ENCODE results near the gene SLC45A2. TPM values are rescaled to one million over a fixed set of nuclear protein-coding genes. Genes with fewer than 3 reads are reported as not detected.
"Not testable (repeated sequence)": the region's sequence is repeated elsewhere in the genome, so short reads cannot be mapped to it uniquely, and the experiment has no call there.

SLC45A2 gene
- total and polyA plus RNA-seq, 2 of the 8 experiments (the other 6 are each of a cell fraction or from before 2014, with no cell fraction given), result 0.09 TPM; not detected in 1

DNA sequence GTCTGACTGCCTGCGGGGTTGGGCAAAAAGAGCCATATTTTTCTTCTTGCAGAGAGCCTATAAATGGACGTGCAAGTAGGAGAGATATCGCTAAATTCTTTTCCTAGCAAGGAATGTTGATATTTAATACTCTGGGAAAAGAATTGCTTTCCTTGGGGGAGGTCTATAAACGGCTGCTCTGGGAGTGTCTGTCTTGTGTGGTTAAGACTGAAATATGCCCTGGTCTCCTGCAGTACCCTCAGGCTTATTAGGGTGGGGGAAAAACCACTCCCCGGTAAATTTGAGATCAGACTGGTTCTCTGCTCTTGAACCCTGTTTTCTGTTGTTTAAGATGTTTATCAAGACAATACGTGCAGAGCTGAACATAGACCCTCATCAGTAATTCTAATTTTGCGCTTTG is 78.2 kb downstream of the SLC45A2 start:
- H3K36me3 ChIP-seq (ENCODE audit: control insufficient read depth in 2 of 4, insufficient read depth in 4 of 4, low read length in 3 of 4); H4K20me1 ChIP-seq (replicated peaks in 1 of 2; ENCODE audit: control insufficient read depth in 1 of 2, insufficient read depth in 2 of 2, low read length in 2 of 2); DNase-seq (ENCODE audit: low read depth in 1 of 2, low spot score in 2 of 2); H2BK120ac ChIP-seq (replicated peaks; ENCODE audit: low read depth, low read length); H3K27ac ChIP-seq (ENCODE audit: low read depth, low read length); H3K23ac ChIP-seq (ENCODE audit: insufficient read length); H2BK15ac ChIP-seq (ENCODE audit: low read length); H3K56ac ChIP-seq (replicated peaks; ENCODE audit: insufficient read length, low read depth, low read length); H2BK20ac ChIP-seq (ENCODE audit: low read length); H4K5ac ChIP-seq (ENCODE audit: insufficient read length, low read depth, low read length); H3K4ac ChIP-seq (replicated peaks; ENCODE audit: insufficient read length, low read depth, low read length); H2BK12ac ChIP-seq (ENCODE audit: low read depth, low read length); H3K4me1 ChIP-seq (replicated peaks in 1 of 4; ENCODE audit: control insufficient read depth in 3 of 4, insufficient read depth in 4 of 4, low read length in 3 of 4); H2AFZ ChIP-seq (ENCODE audit: low read length); H3K14ac ChIP-seq (ENCODE audit: insufficient read length); H2AK5ac ChIP-seq (ENCODE audit: low read depth, low read length); H2BK5ac ChIP-seq (ENCODE audit: low read depth, low read length); H3K27me3 ChIP-seq (replicated peaks in 1 of 4; ENCODE audit: control insufficient read depth in 3 of 4, extremely low read depth in 1 of 4, insufficient read depth in 3 of 4, low read length in 3 of 4); H3K79me2 ChIP-seq (ENCODE audit: control insufficient read depth in 1 of 2, insufficient read depth in 2 of 2, low read length in 2 of 2); FAIRE-seq; H4K8ac ChIP-seq (ENCODE audit: extremely low read depth, insufficient read depth, low read length); H3K4me2 ChIP-seq (ENCODE audit: insufficient read depth in 1 of 2, low read depth in 2 of 2, low read length in 2 of 2); H3K9ac ChIP-seq (replicated peaks in 1 of 4; ENCODE audit: extremely low read depth in 1 of 4, low read depth in 3 of 4, low read length in 3 of 4); H3K23me2 ChIP-seq (ENCODE audit: low read depth, low read length); H3K18ac ChIP-seq (ENCODE audit: extremely low read depth, low read length); H4K91ac ChIP-seq (replicated peaks; ENCODE audit: insufficient read length, low read length); H3K4me3 ChIP-seq (ENCODE audit: extremely low read depth in 1 of 4, insufficient read depth in 2 of 4, low read depth in 3 of 4, low read length in 4 of 4); POLR2A ChIA-PET (ENCODE audit: partially characterized antibody); H3K79me1 ChIP-seq (ENCODE audit: low read depth, low read length): not testable (repeated sequence)
- CTCF ChIA-PET (ENCODE audit: partially characterized antibody), result interaction anchor here (0.8 kb wide), 1 partner anchor 33 kb away, joined by 4 read pairs; no protein-coding TSS in a partner anchor
- peak in 1 of 2 experiments; percentile 77; a peak in 1 of 3 replicates for TF ChIP-seq EP300 (IDR thresholded peaks at IDR 0.05; ENCODE audit: borderline replicate concordance in 1 of 2, low read depth in 2 of 2, low read length in 2 of 2)
- WGBS, 2 experiments (ENCODE audit: extremely low coverage in 1 of 2, insufficient coverage in 1 of 2, insufficient read length in 1 of 2, insufficient replicate concordance in 2 of 2, low coverage in 1 of 2, low lambda C conversion rate in 2 of 2, missing lambda C conversion rate in 1 of 2), result 89% methylated on average over 7 of the region's 7 CpGs; no CpG with 5 or more reads in 1 of the 2 experiments
- H3K9me3 ChIP-seq (ENCODE audit: insufficient read depth in 2 of 2, low read depth in 1 of 2, low read length in 1 of 2), result peaks cover 10 to 19% of the 10 kb centered on the region in 2 experiments; a peak in 3 of 4 replicates
